H1 (cell line): ENCODE results near the gene PCNX3.

Experiments
- CTCF ChIP-seq, 3 experiments: IDR thresholded peaks; 1 replicate in 2 of 3; 2 replicates in 1 of 3; pipeline versions ENCODE4 v1.5.1 to v1.6.1; 2011; ENCODE audit warnings: low read length in 3 of 3, mild to moderate bottlenecking in 3 of 3, inconsistent platforms in 2 of 3, low read depth in 1 of 3, moderate library complexity in 1 of 3; ENCODE audit not compliant: insufficient read depth in 1 of 3; ENCODE audit errors: control extremely low read depth in 1 of 3
- POLR2A ChIP-seq, 2 experiments: IDR thresholded peaks; 1 replicate in 1 of 2; 2 replicates in 1 of 2; pipeline ENCODE4 v1.6.1; 2011; ENCODE audit warnings: low read depth in 2 of 2, low read length in 2 of 2, mild to moderate bottlenecking in 2 of 2; ENCODE audit errors: control extremely low read depth in 1 of 2

- TF ChIP-seq POLR2A (IDR thresholded peaks at IDR 0.05; ENCODE audit: control extremely low read depth in 1 of 2, low read depth in 2 of 2, low read length in 2 of 2) (no peak), CTCF (IDR thresholded peaks at IDR 0.05; ENCODE audit: control extremely low read depth in 1 of 3, insufficient read depth in 1 of 3, low read depth in 1 of 3, low read length in 3 of 3) (no peak)
These were observed 11.6 kb downstream of the PCNX3 start for GRCh38 chr11:65627202-65627601.
